OCI-LY3 (cell line): ENCODE measurements around the gene LRRC8E.

Experiments
- H2AFZ ChIP-seq: fragments of 200-600, 300-600 bp; shearing (Covaris generic); 2 replicates; pipeline ENCODE4 v1.6.0; 2014; ENCODE audit warnings: antibody characterized with exemption, low read depth, low read length
- H3K27ac ChIP-seq: fragments of 200-600, 300-600 bp; sonication (generic); 2 replicates; pipeline ENCODE4 v1.5.1; 2014; ENCODE audit warnings: mild to moderate bottlenecking, low read length, moderate library complexity, mixed read lengths
- H3K27me3 ChIP-seq: fragments of 200-600, 300-600 bp; sonication (generic); 2 replicates; pipeline ENCODE4 v1.6.1; 2014; ENCODE audit warnings: low read depth, low read length, mixed read lengths
- H3K36me3 ChIP-seq: fragments of 200-600, 300-600 bp; sonication (generic); replicated peaks from 2 replicates; pipeline ENCODE3; 2014; ENCODE audit warnings: low read depth, low read length, mixed read lengths
- H3K4me1 ChIP-seq: fragments of 300-600, 200-600 bp; sonication (generic); 2 replicates; pipeline ENCODE4 v1.6.1; 2014; ENCODE audit warnings: low read length, mixed read lengths
- H3K4me2 ChIP-seq: fragments of 200-600, 300-600 bp; sonication (generic); 2 replicates; pipeline ENCODE4 v1.6.1; 2014; ENCODE audit warnings: low read length, mixed read lengths
- H3K4me3 ChIP-seq: fragments of 300-600, 200-600 bp; sonication (generic); 2 replicates; pipeline ENCODE4 v1.5.1; 2014; ENCODE audit warnings: antibody characterized with exemption, mild to moderate bottlenecking, low read length, moderate library complexity
- H3K79me2 ChIP-seq: fragments of 300-600, 200-600 bp; shearing (Covaris generic); 2 replicates; pipeline ENCODE4 v1.6.1; 2014; ENCODE audit warnings: mild to moderate bottlenecking, low read length, mixed read lengths
- H3K9ac ChIP-seq: fragments of 300-600, 200-600 bp; shearing (Covaris generic); 2 replicates; pipeline ENCODE4 v1.6.0; 2014; ENCODE audit warnings: mild to moderate bottlenecking, low read length, moderate library complexity
- H3K9me3 ChIP-seq: fragments of 200-600, 300-600 bp; shearing (Covaris generic); 2 replicates; pipeline ENCODE4 v1.6.1; 2014; ENCODE audit warnings: low read length, mixed read lengths; ENCODE audit not compliant: insufficient read depth
- H4K20me1 ChIP-seq: fragments of 200-600, 300-600 bp; sonication (generic); 2 replicates; pipeline ENCODE4 v1.6.1; 2016; ENCODE audit warnings: low read length, mixed read lengths; ENCODE audit not compliant: insufficient read depth
- CTCF ChIP-seq: fragments of 200-600, 300-600 bp; sonication (generic); IDR thresholded peaks from 2 replicates; pipeline ENCODE4 v1.5.1; 2014; ENCODE audit warnings: antibody characterized with exemption, low read length, low read depth
- EZH2phosphoT487 ChIP-seq: fragments of 200-600 bp; shearing (Covaris generic); IDR thresholded peaks from 2 replicates; pipeline ENCODE4 v1.6.1; 2018; ENCODE audit warnings: antibody characterized with exemption, mixed run types, low read depth

Gene LRRC8E

GRCh38 chr19:7911508-7912143 lies 23.3 kb downstream of the LRRC8E start:
- H3K9me3 ChIP-seq, result no peaks in the 10 kb centered on the region

GRCh38 chr19:7912144-7912696 lies 23.9 kb downstream of the LRRC8E start:
- no peak overlapping the region for H2AFZ ChIP-seq
- no peak overlapping the region for H3K27ac ChIP-seq
- H3K27me3 ChIP-seq, result no peaks in the 10 kb centered on the region
- H3K9me3 ChIP-seq, result no peaks in the 10 kb centered on the region
- H3K4me3 ChIP-seq, result no peak overlapping the region
- H3K9ac ChIP-seq, result no peak overlapping the region
- no peak for TF ChIP-seq EZH2phosphoT487
- no peak for TF ChIP-seq CTCF
- peaks cover 21% of the 10 kb centered on the region for H3K36me3 ChIP-seq
- no peak overlapping the region for H3K4me2 ChIP-seq
- H4K20me1 ChIP-seq, result peaks cover 15% of the 10 kb centered on the region
- H3K79me2 ChIP-seq, result peaks cover 14% of the 10 kb centered on the region
- peaks cover 6% of the 10 kb centered on the region; the same call in 1 of the 2 replicates for H3K4me1 ChIP-seq

More at GRCh38 chr19:7911508-7912143, 23.3 kb downstream of the LRRC8E start:
- Histone ChIP-seq H2AFZ (no peak overlapping the region), H3K79me2 (peaks cover 18% of the 10 kb centered on the region), H3K36me3 (peaks cover 21% of the 10 kb centered on the region), H3K4me3 (no peak overlapping the region), H3K4me2 (no peak overlapping the region), H3K4me1 (peaks cover 6% of the 10 kb centered on the region; the same call in 1 of the 2 replicates), H4K20me1 (peaks cover 16% of the 10 kb centered on the region), H3K27ac (no peak overlapping the region), H3K27me3 (no peaks in the 10 kb centered on the region), H3K9ac (no peak overlapping the region)
- no peak for TF ChIP-seq EZH2phosphoT487

GRCh38 chr19:7912697-7913564 lies 24.6 kb downstream of the LRRC8E start:
- Histone ChIP-seq H2AFZ (no peak overlapping the region), H3K9ac (no peak overlapping the region), H3K9me3 (no peaks in the 10 kb centered on the region), H3K79me2 (peaks cover 7% of the 10 kb centered on the region), H3K27me3 (no peaks in the 10 kb centered on the region), H4K20me1 (peaks cover 10% of the 10 kb centered on the region; the same call in 1 of the 2 replicates), H3K4me1 (peaks cover 6% of the 10 kb centered on the region; the same call in 1 of the 2 replicates), H3K4me2 (no peak overlapping the region), H3K27ac (no peak overlapping the region), H3K36me3 (peaks cover 21% of the 10 kb centered on the region), H3K4me3 (no peak overlapping the region)
- TF ChIP-seq CTCF (no peak), EZH2phosphoT487 (no peak)

- Histone ChIP-seq H3K9ac (no peak overlapping the region), H3K4me1 (peaks cover 6% of the 10 kb centered on the region; the same call in 1 of the 2 replicates)
- TF ChIP-seq CTCF (no peak), EZH2phosphoT487 (no peak)
Measured at GRCh38 chr19:7913652-7914051, 25.3 kb downstream of the LRRC8E start.

More at GRCh38 chr19:7913652-7914051, 25.3 kb downstream of the LRRC8E start:
- Histone ChIP-seq H2AFZ (no peak overlapping the region), H3K79me2 (peaks cover under 1% of the 10 kb centered on the region; the same call in 1 of the 2 replicates), H3K27me3 (no peaks in the 10 kb centered on the region), H3K27ac (no peak overlapping the region), H3K4me3 (no peak overlapping the region), H3K9me3 (no peaks in the 10 kb centered on the region), H4K20me1 (peaks cover 4% of the 10 kb centered on the region; the same call in 1 of the 2 replicates), H3K4me2 (no peak overlapping the region), H3K36me3 (peaks cover 21% of the 10 kb centered on the region)
